GM18867 (cell line): ENCODE data around the gene CTR9.
"Not testable (repeated sequence)": the region's sequence is repeated elsewhere in the genome, so short reads cannot be mapped to it uniquely, and the experiment has no call there.

Experiments
- ATAC-seq: cut with Tn5 transposase; IDR thresholded peaks from one replicate; pipeline ENCODE4 v1.9.1; 2021; ENCODE audit warnings: mild to moderate bottlenecking, moderate library complexity; ENCODE audit not compliant: unreplicated experiment

CTR9 gene

GRCh38 chr11:10813945-10814344, 62.9 kb downstream of the CTR9 start:
- no peak for ATAC-seq

- no peak for ATAC-seq
Observed at GRCh38 chr11:10818594-10818993, 67.5 kb downstream of the CTR9 start.

- not testable (repeated sequence) for ATAC-seq
Observed at GRCh38 chr11:10822491-10822890, 71.4 kb downstream of the CTR9 start.

- ATAC-seq = no peak
Observed at GRCh38 chr11:10823152-10823579, 72.1 kb downstream of the CTR9 start.

- ATAC-seq = no peak
Observed at GRCh38 chr11:10824888-10825287, 73.8 kb downstream of the CTR9 start.

GRCh38 chr11:10828402-10828801, 77.4 kb downstream of the CTR9 start:
- ATAC-seq = no peak

GRCh38 chr11:10829139-10829538, 78.1 kb downstream of the CTR9 start:
- no peak for ATAC-seq
